Cerebellar nuclear complex (tissue), 1 donor: Measurements from ENCODE around the gene NMBR.
"Not testable (repeated sequence)": the region's sequence is repeated elsewhere in the genome, so short reads cannot be mapped to it uniquely, and the experiment has no call there.

Source experiments
- DNase-seq, 2 experiments: peaks; one replicate each; lab custom pipeline; 2025; lab: John Stamatoyannopoulos, UW

The NMBR gene

DNA sequence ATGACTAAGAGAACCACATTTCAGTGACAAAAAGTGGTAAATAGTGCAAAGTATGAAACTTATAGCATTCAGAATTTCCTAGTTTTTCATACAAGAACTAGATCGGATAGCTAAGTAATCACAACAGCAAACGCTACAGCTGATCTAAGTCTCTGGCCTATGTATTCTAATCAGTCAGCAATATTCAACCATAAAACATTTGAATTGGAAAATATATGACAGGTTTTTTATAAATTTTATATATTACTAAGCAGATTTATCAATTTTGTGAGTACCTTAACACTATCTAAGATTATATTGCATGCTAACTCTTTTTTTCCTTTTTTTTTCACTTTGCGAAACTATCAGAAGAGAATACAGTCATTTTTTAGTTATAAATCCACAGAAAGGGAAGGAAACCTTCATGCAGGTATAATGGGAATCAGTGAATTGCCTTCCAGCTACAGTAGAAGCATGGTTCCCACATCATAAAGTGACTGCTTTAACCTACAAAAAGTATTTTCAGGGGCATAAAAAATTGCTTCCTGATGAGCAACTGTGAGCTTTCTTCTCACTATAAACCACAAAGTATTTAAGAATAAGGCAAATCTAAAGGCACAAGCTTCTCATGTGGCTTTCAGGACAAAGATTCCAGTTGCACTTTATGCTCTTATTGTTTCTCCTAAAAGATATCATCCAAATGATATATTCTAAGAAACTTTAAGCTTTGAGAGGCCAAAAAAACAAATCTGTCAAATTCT, 88.2 kb downstream of the NMBR start:
- no peak for DNase-seq

DNA sequence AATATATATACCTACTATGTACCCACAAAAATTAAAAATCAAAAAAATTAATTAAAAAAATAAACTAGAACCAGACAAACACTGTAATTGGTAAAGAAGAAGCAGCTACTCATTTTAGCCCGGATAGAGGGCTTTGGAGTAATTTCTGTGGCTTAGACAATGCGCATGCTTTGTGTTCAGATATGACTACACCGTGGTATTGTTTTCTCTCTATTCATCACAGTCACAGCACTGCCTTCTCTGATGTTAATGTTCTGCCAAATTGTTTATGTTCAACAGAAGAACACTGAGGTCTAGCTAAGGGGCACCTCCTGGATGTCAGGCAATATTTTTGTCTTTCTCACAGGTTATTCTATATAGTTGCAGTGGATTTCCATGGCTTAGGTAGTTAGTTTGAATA, 91.7 kb downstream of the NMBR start:
- no peak for DNase-seq

DNA sequence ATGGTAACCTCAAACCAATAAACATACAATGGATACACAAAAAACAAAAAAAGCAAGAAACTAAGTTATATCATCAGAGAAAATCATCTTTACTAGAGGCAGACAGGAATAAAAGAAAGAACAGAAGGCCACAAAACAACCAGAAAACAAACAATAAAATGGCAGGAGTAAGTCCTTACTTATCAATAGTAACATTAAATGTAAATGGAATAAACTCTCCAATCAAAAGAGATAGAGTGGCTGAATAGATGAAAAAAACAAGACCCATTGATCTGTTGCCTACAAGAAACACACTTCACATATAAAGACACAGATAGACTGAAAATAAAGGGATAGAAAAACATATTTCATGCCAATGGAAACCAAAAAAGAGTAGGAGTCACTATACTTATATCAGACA, 95.5 kb downstream of the NMBR start:
- no peak for DNase-seq

DNA sequence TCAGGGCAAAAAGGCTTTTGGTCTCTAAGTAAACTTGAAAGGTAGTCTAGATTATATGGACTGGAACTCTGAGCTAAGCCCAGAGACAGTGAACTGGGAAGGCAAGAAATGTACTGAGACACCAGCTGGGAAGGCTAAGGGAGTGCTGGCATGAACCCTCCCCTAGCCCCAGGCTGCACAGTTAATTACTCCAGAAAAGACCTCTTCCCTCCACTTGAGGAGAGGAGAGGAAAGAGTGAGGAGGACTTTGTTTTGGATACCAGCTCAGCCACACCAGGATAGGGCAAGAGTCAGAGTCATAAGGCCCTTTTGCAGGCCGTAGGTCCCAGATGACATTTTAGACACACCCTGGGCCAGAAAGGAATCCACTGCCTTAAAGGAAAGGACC, 98.3 kb downstream of the NMBR start:
- no peak for DNase-seq

DNA sequence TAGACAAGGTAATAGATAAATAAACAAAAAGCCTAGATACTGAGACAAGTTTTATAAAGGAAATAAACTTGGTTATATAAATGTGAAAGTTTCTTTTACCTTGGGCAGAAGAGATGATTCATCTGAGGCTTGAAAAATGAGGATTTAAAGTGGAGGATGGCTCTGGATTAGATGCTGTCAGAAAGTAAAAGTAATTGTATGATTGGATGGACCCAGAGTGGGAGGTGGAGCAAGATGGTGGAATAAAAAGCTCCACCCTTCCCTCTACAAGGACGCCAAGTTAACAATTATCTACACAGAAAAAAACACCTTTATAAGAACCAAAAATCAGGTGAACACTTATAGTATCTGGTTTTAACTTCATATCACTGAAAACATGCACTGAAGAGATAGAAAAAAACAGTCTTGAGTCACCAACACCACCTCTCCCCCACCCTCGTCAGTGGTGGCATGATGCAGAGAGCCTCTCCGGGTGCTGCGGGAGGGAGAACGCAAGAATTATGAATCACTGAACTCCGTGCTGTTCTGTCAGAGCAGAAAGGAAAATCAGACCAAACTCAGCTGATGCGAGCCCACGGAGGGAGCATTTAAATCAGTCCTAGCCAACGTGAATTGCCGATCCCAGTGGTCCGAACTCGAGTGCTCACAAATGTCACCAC, 98.9 kb downstream of the NMBR start:
- no peak for DNase-seq

DNA sequence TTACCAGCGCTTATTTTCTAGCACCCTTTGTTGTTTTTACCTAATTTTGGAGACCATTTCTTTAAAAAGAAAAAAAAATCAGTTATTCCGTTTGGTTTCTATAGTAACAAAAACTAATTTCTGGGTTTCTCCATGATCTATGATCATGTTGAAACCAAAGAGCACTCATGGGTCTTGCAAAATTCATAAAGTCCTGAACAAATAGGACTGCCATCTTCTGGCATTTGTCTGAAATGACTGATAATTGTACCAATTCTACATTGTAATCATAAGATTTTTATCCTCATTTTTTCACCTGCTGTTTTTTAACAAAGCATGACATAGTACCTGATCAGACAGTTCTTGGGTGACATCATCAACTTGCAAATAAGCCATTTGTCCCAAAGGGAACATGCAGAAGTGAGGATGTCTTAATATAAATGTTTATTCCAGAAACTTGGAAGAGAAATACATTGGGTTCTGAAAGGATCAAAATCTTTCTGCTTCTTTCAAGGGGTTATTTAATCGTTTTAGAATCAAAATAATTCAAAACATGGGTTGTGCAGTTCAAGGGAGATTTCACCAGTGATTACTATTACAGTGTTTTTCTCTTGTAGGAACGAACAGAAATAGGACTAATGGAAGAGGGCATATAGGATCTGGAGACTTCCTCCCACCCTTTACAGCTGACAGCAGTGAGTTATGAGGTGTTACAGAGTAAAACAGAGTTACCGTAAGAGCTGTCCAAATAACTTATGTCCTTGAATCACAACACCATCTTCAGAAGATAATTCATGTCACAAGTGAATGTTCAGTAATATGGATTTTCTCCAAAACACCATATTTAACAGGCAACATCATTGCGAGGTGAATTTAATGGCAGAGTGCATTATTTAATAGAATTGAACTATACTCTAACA, 101.3 kb downstream of the NMBR start:
- DNase-seq, result no peak

DNA sequence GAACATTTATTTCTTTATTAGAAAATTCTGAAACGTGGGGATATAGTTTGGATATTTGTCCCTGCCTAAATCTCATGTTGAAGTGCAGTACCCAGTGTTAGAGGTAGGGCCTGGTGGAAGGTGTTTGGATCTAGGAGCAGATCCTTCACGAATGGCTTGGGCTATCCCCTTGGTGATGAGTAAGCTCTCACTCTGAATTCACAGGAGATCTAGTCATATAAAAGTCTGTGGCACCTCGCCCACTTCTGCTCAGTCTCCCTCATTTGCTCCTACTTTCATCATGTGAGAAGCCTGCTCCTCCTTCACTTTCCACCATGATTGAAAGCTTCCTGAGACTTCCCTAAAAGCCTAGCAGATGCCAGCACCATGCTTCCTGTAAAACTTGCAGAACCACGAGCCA, 111.0 kb downstream of the NMBR start:
- DNase-seq, result no peak

DNA sequence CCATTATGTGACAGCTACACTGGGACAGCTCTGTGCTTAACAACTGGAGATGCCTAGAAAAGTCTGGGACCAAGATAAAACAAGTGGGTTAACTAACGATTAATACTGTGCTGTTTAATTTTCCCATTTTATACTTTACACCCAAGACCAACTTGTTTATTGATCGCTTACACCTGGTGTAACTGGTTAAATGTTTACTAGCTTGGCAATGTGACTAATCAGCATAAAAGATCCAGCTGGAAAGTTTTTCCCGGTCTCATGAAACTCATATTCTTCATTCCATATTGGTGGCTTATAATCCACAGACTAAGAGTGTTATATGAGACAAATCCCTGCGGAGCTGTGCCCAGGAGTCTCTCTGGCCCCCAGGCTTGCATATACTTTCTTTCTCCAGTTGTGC, 115.9 kb downstream of the NMBR start:
- DNase-seq, result no peak

DNA sequence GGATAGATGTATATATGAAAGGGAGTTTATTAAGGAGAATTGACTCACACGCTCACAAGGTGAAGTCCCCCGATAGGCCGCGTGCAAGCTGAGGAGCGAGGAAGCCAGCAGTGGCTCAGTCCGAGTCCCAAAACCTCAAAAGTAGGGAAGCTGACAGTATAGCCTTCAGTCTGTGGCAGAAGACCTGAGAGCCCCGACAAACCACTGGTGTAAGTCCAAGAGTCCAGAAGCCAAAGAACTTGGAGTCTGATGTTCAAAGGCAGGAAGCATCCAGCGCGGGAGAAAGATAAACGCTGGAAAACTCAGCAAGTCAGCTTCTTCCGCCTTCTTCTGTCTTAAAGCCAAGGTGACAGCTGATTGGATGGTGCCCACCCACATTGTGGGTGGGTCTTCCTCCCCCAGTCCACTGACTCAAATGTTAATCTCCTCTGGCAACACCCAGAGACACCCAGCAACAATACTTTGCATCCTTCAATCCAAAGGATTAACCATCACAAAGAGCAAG, 116.8 kb downstream of the NMBR start:
- DNase-seq, result no peak

DNA sequence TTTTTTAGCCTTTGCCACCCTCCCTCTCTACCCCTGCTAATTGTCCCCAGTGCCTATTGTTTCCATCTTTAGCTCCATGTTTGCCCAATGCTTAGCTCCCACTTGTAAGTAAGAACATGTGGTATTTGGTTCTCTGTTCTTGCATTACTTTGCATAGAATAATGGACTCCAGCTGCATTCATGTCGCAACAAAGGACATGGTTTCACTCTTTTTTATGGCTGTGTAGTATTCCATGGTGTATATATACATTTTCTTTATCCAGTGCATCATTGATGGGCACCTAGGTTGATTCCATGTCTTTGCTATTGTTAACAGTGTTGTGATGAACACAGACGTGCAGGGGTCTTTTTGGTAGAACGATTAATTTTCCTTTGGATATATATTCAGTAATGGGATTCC, 118.4 kb downstream of the NMBR start:
- no peak for DNase-seq

DNA sequence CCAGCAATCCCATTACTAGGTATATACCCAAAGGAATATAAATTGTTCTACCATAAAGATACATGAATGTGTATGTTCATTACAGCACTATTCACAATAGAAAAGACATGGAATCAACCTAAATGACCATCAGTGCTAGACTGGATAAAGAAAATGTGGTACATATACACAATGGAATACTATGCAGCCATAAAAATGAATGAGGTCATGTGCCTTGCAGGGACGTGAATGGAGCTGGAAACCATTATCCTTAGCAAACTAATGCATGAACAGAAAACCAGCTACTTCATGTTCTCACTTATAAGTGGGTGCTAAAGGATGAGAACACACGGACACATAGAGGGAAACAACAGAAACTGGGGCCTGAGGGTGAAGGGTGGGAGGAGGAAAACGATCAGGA, 119.1 kb downstream of the NMBR start:
- DNase-seq, result not testable (repeated sequence)

DNA sequence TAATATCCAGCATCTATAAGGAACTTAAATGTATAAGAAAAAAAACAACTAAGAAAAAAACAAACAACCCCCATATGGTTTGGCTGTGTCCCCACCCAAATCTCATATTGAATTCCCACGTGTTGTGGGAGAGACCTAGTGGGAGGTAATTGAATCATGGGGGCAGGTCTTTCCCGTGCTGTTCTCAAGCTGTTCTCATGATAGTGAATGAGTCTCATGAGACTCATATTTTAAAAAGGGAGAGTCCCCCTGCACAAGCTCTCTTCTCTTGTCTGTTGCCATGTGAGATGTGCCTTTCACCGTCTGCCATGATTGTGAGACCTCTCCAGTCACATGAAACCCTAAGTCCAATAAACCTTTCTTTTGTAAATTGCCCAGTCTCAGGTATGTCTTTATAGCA, 119.8 kb downstream of the NMBR start:
- DNase-seq, result no peak

DNA sequence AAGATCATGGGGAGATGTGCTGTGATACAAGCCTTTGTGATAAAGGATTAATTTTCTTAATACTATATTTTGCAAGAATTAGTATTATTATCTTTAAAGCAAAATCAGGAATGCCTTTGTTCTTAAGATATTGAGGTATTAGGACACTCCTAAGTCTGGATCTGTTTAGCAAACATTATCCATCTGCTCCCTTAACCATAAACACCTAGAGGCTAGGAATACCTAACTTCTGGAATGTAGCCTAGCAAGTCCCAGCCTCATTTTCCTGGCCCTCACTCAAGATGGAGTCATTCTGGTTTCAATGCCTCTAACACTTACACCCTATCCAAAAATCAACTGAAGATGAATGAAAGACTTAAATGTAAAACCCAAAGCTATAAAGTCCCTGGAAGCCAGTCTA, 120.5 kb downstream of the NMBR start:
- DNase-seq, result no peak
